ENCODE data around the gene CEPT1.
"Not testable (repeated sequence)": the region's sequence is repeated elsewhere in the genome, so short reads cannot be mapped to it uniquely, and the experiment has no call there.

The CEPT1 gene

GRCh38 chr1:111139956-111140679 lies at the start of gene CEPT1, which contains the start of gene DRAM2:
TSS of gene CEPT1 (plus strand) at chr1:111140223. CDS start at chr1:111147715, 7,492 bp downstream.
TSS of gene DRAM2 (minus strand) at chr1:111140093. CDS start at chr1:111131554, 8,539 bp downstream.
- DNase-seq (ENCODE audit: low spot score) = peak; percentile 95

GRCh38 chr1:111095421-111095820 lies 44.6 kb upstream of the CEPT1 start:
- DNase-seq (ENCODE audit: low spot score) = not testable (repeated sequence)

- DNase-seq (ENCODE audit: low spot score) = no peak
Observed at GRCh38 chr1:111097356-111098099, 42.5 kb upstream of the CEPT1 start.

- no peak for DNase-seq (ENCODE audit: low spot score)
Observed at GRCh38 chr1:111099289-111099688, 40.7 kb upstream of the CEPT1 start.

GRCh38 chr1:111101854-111102642 lies 38.0 kb upstream of the CEPT1 start:
- no peak for DNase-seq (ENCODE audit: low spot score)

- no peak for DNase-seq (ENCODE audit: low spot score)
Observed at GRCh38 chr1:111104981-111105380, 35.0 kb upstream of the CEPT1 start.

GRCh38 chr1:111110197-111110899 lies 29.7 kb upstream of the CEPT1 start:
- no peak for DNase-seq (ENCODE audit: low spot score)

- no peak for DNase-seq (ENCODE audit: low spot score)
Observed at GRCh38 chr1:111116496-111116895, 23.5 kb upstream of the CEPT1 start.

- DNase-seq (ENCODE audit: low spot score) = no peak
Observed at GRCh38 chr1:111126354-111126753, 13.7 kb upstream of the CEPT1 start.

GRCh38 chr1:111127923-111128643 lies 11.9 kb upstream of the CEPT1 start:
- DNase-seq (ENCODE audit: low spot score) = no peak

- DNase-seq (ENCODE audit: low spot score) = no peak
Observed at GRCh38 chr1:111129376-111129775, 10.6 kb upstream of the CEPT1 start.

GRCh38 chr1:111131693-111132092 lies 8.3 kb upstream of the CEPT1 start:
- no peak for DNase-seq (ENCODE audit: low spot score)

- no peak for DNase-seq (ENCODE audit: low spot score)
Observed at GRCh38 chr1:111133866-111134265, 6.2 kb upstream of the CEPT1 start.

- DNase-seq (ENCODE audit: low spot score) = peak; percentile 74
Observed at GRCh38 chr1:111139324-111139955, 583 bp upstream of the CEPT1 start.

- peak; percentile 53 for DNase-seq (ENCODE audit: low spot score)
Observed at GRCh38 chr1:111140680-111140967, 601 bp downstream of the CEPT1 start.

GRCh38 chr1:111141245-111142220 lies 1.5 kb downstream of the CEPT1 start:
- DNase-seq (ENCODE audit: low spot score) = no peak

GRCh38 chr1:111142356-111142975 lies 2.4 kb downstream of the CEPT1 start:
- no peak for DNase-seq (ENCODE audit: low spot score)

GRCh38 chr1:111145542-111145941 lies 5.5 kb downstream of the CEPT1 start:
- no peak for DNase-seq (ENCODE audit: low spot score)

Data from cerebellar cortex (tissue), 1 donor.